Vagina (tissue), 2 donors: ENCODE data around the gene GJD2. TPM values are rescaled to one million over a fixed set of nuclear protein-coding genes. Genes with fewer than 3 reads are reported as not detected.

Source experiments
- DNase-seq, 2 donors: peaks; one replicate each; pipeline ENCODE4 v3.0.0-alpha.2; 2017; ENCODE audit errors: extremely low spot score in 2 of 2
- H3K27ac ChIP-seq: fragments of 200-600 bp; sonication (generic); one replicate; pipeline ENCODE4 v1.5.1; 2019
- H3K27me3 ChIP-seq: fragments of 200-600 bp; sonication (generic); one replicate; pipeline ENCODE4 v1.5.1; 2019
- H3K36me3 ChIP-seq, 2 donors: fragments of 200-600 bp; sonication (generic); one replicate each; pipeline ENCODE4 v1.5.1; 2017 to 2019
- H3K4me1 ChIP-seq: fragments of 200-600 bp; sonication (generic); one replicate; pipeline ENCODE4 v1.5.1; 2019
- H3K4me3 ChIP-seq, 2 donors: fragments of 200-600 bp; sonication (generic); 1 replicate in 1 of 2; 2 replicates in 1 of 2; pipeline ENCODE4 v1.5.1; 2016 to 2019
- H3K9me3 ChIP-seq: fragments of 200-600 bp; sonication (generic); one replicate; pipeline ENCODE4 v1.5.1; 2019
- CTCF ChIP-seq, 3 experiments: fragments of 450-650 bp in 2 of 3; fragments of 200-600 bp in 1 of 3; sonication (generic) in 1 of 3; IDR thresholded peaks; one replicate each; pipeline ENCODE4 v1.5.1; 2017 to 2019; ENCODE audit warnings: antibody characterized with exemption in 3 of 3, mild to moderate bottlenecking in 2 of 3, moderate library complexity in 2 of 3
- POLR2A ChIP-seq, 2 donors: fragments of 450-650 bp; IDR thresholded peaks; one replicate each; pipeline ENCODE4 v1.6.1; 2017; ENCODE audit warnings: antibody characterized with exemption in 2 of 2, mild to moderate bottlenecking in 2 of 2, moderate library complexity in 2 of 2
- POLR2AphosphoS5 ChIP-seq, 2 donors: sonication (generic); formaldehyde crosslinking; IDR thresholded peaks; one replicate each; pipeline ENCODE4 v1.9.0; 2017; ENCODE audit warnings: antibody characterized with exemption in 2 of 2, mild to moderate bottlenecking in 2 of 2, low read depth in 1 of 2; ENCODE audit not compliant: insufficient read depth in 1 of 2
- intact Hi-C: fragments of 100-400 bp; cut with DNase I; formaldehyde crosslinking; loops from one replicate; pipeline ENCODE4 v1.15.1; 2023
- total RNA-seq: library from RNA; depleted of rRNA; stranded (reverse); fragments of >200 nt; gene quantifications from one replicate; pipeline ENCODE4 v1.2.3, GENCODE V29; 2016

The GJD2 gene
- total RNA-seq, 1 donor from 2014 or later, result not detected

- no peaks in the 10 kb centered on the region for H3K36me3 ChIP-seq
- intact Hi-C loops, result no loop called here
- no peak for TF ChIP-seq POLR2A (IDR thresholded peaks at IDR 0.05)
- H3K9me3 ChIP-seq, result no peaks in the 10 kb centered on the region
- no peaks in the 10 kb centered on the region for H3K27me3 ChIP-seq
- no peaks in the 10 kb centered on the region for H3K4me1 ChIP-seq
- no peak overlapping the region for H3K27ac ChIP-seq
- no peak overlapping the region for H3K4me3 ChIP-seq
- DNase-seq, result no peak
Observed at GRCh38 chr15:34713635-34714034, 41.2 kb downstream of the GJD2 start.

- no peak overlapping the region for H3K27ac ChIP-seq
- H3K4me3 ChIP-seq, result no peak overlapping the region
- intact Hi-C loops, result no loop called here
- H3K27me3 ChIP-seq, result no peaks in the 10 kb centered on the region
- no peaks in the 10 kb centered on the region for H3K36me3 ChIP-seq
- H3K9me3 ChIP-seq, result no peaks in the 10 kb centered on the region
- H3K4me1 ChIP-seq, result no peaks in the 10 kb centered on the region
- no peak for DNase-seq
- TF ChIP-seq POLR2A (IDR thresholded peaks at IDR 0.05) (no peak), POLR2AphosphoS5 (IDR thresholded peaks at IDR 0.05; ENCODE audit: insufficient read depth in 1 of 2, low read depth in 1 of 2) (no peak), CTCF (IDR thresholded peaks at IDR 0.05) (no peak)
Observed at GRCh38 chr15:34709866-34710265, 44.9 kb downstream of the GJD2 start.

- Histone ChIP-seq H3K9me3 (no peaks in the 10 kb centered on the region), H3K4me1 (no peaks in the 10 kb centered on the region), H3K27ac (no peak overlapping the region), H3K36me3 (no peaks in the 10 kb centered on the region), H3K27me3 (no peaks in the 10 kb centered on the region), H3K4me3 (no peak overlapping the region)
- TF ChIP-seq POLR2A (IDR thresholded peaks at IDR 0.05) (no peak), CTCF (IDR thresholded peaks at IDR 0.05) (peak in 1 of 3 experiments; percentile 12)
- DNase-seq, result no peak
- intact Hi-C loops, result no loop called here
Observed at GRCh38 chr15:34708422-34708821, 46.4 kb downstream of the GJD2 start.

GRCh38 chr15:34701536-34701935 lies 53.3 kb downstream of the GJD2 start:
- TF ChIP-seq POLR2A (IDR thresholded peaks at IDR 0.05) (no peak), POLR2AphosphoS5 (IDR thresholded peaks at IDR 0.05; ENCODE audit: insufficient read depth in 1 of 2, low read depth in 1 of 2) (no peak), CTCF (IDR thresholded peaks at IDR 0.05) (no peak)
- Histone ChIP-seq H3K9me3 (no peaks in the 10 kb centered on the region), H3K4me3 (no peak overlapping the region), H3K4me1 (no peaks in the 10 kb centered on the region), H3K27ac (no peak overlapping the region), H3K36me3 (no peaks in the 10 kb centered on the region), H3K27me3 (no peaks in the 10 kb centered on the region)
- intact Hi-C loops, result no loop called here
- no peak for DNase-seq

Other genes starting within 250 kb of the GJD2 start
- 68.0 TPM for gene GOLGA8B, start 171.3 kb downstream of the GJD2 start, total RNA-seq
- gene ACTC1, start 40.6 kb upstream of the GJD2 start, total RNA-seq, result 15.0 TPM
- gene AQR, start 214.7 kb upstream of the GJD2 start, total RNA-seq, result 21.9 TPM
- gene ZNF770, start 233.3 kb upstream of the GJD2 start, total RNA-seq, result 28.2 TPM